Measurements from ENCODE around the gene CADPS2. TPM values are rescaled to one million over a fixed set of nuclear protein-coding genes. Genes with fewer than 3 reads are reported as not detected.

The CADPS2 gene
- total and polyA plus RNA-seq, 10 of the 15 experiments (the other 5 are each of a cell fraction or from before 2014, with no cell fraction given): 0.05 to 7.5 (median 0.25) TPM

DNA sequence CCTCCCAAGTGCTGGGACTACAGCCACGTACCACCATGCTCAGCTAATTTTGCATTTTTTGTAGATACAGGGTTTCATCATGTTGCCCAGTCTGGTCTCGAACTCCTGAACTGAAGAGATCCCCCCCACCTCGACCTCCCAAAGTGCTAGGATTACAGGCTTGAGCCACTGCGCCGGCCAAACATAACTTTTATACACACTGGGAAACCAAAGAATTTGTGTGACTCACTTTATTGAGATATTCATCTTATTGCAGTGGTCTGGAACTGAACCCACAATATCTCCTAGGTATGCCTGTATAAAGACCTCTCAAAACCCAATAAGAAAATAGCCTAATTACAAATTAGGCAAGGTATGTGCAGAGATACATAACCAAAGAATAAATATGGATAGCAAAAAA, 399.1 kb downstream of the CADPS2 start:
- ChIA-PET SMC1A (ENCODE audit: uncharacterized antibody, unreplicated experiment) (interaction anchor here (1.0 to 1.1 kb wide), 2 partner anchors 12 to 97 kb away, joined by 3 read pairs; no protein-coding TSS in a partner anchor), RAD21 (ENCODE audit: unreplicated experiment) (interaction anchor here (1.0 kb wide), 1 partner anchor 11 kb away, joined by 3 read pairs; no protein-coding TSS in a partner anchor), POLR2A (interaction anchor here (0.6 kb wide), 1 partner anchor 150 kb away, joined by 5 read pairs; no protein-coding TSS in a partner anchor), CTCF (interaction anchor here (1.3 to 2.7 kb wide), 2 partner anchors 41 to 48 kb away, joined by 6 to 8 read pairs; no protein-coding TSS in a partner anchor)
- Histone ChIP-seq H3K4me1 (ENCODE audit: control insufficient read depth, insufficient read depth, low read length) (no peaks in the 10 kb centered on the region), H3K9ac (ENCODE audit: control insufficient read depth, insufficient read depth, low read length) (no peak overlapping the region), H3K36me3 (ENCODE audit: control insufficient read depth in 2 of 2, insufficient read depth in 2 of 2, low read length in 1 of 2) (no peaks in the 10 kb centered on the region), H3K4me2 (ENCODE audit: control insufficient read depth, insufficient read depth) (no peak overlapping the region), H3K79me2 (ENCODE audit: control insufficient read depth, insufficient read depth, low read length) (no peaks in the 10 kb centered on the region), H3K9me3 (replicated peaks; ENCODE audit: control insufficient read depth, insufficient read depth, low read length) (no peaks in the 10 kb centered on the region), H4K20me1 (ENCODE audit: control insufficient read depth, insufficient read depth) (no peaks in the 10 kb centered on the region), H3K27ac (ENCODE audit: control insufficient read depth, insufficient read depth) (no peak overlapping the region), H3K27me3 (replicated peaks in 1 of 2; ENCODE audit: control insufficient read depth in 2 of 2, insufficient read depth in 2 of 2, low read length in 1 of 2) (no peaks in the 10 kb centered on the region), H3K4me3 (no peak overlapping the region), H2AFZ (ENCODE audit: control insufficient read depth, low read depth, low read length) (no peak overlapping the region)
- 50% methylated on average over 5 of the region's 5 CpGs for WGBS (ENCODE audit: insufficient coverage, insufficient replicate concordance, low lambda C conversion rate, missing lambda C conversion rate)
- DNase-seq (ENCODE audit: low read depth, low spot score): no peak
- no TSS peak for BruUV-seq (replicated peaks)
- FAIRE-seq: no peak
- TF ChIP-seq SIX5 (IDR thresholded peaks at IDR 0.05; ENCODE audit: low read depth, low read length, severe bottlenecking) (no peak), E4F1 (IDR thresholded peaks at IDR 0.05; ENCODE audit: borderline replicate concordance, partially characterized antibody) (no peak), SMAD5 (IDR thresholded peaks at IDR 0.05; ENCODE audit: low read depth) (no peak), E2F8 (IDR thresholded peaks at IDR 0.05; ENCODE audit: low read depth, partially characterized antibody) (no peak), MTA2 (IDR thresholded peaks at IDR 0.05; ENCODE audit: low read depth) (no peak)
- ATAC-seq: no peak
- intact Hi-C loops (cut with micrococcal nuclease; ENCODE audit: unreplicated experiment) (no loop called here), in situ Hi-C loops (cut with MboI) (no loop called here)
